DOHH2 (cell line): Measurements from ENCODE around the gene PARP15.
"Not testable (repeated sequence)": the region's sequence is repeated elsewhere in the genome, so short reads cannot be mapped to it uniquely, and the experiment has no call there.

Experiments
- H3F3A ChIP-seq: fragments of 200-600 bp; sonication (generic), shearing (Covaris generic); 2 replicates; pipeline ENCODE4 v1.6.0; 2016; ENCODE audit warnings: antibody characterized with exemption, mild to moderate bottlenecking; ENCODE audit not compliant: control insufficient read depth, insufficient read depth
- H3K27ac ChIP-seq: fragments of 200-600 bp; sonication (generic); 2 replicates; pipeline ENCODE4 v1.5.1; 2014; ENCODE audit warnings: low read depth, mild to moderate bottlenecking, low read length, moderate library complexity
- H3K27me3 ChIP-seq: fragments of 200-600 bp; sonication (generic); 2 replicates; pipeline ENCODE4 v1.6.1; 2014; ENCODE audit warnings: mild to moderate bottlenecking, low read length, mixed read lengths; ENCODE audit not compliant: control insufficient read depth
- H3K36me3 ChIP-seq: fragments of 200-600 bp; sonication (generic); 2 replicates; pipeline ENCODE4 v1.6.1; 2014; ENCODE audit warnings: mild to moderate bottlenecking, low read length, moderate library complexity, mixed read lengths; ENCODE audit not compliant: control insufficient read depth
- H3K4me1 ChIP-seq: fragments of 200-600 bp; sonication (generic); 2 replicates; pipeline ENCODE4 v1.6.1; 2014; ENCODE audit warnings: mild to moderate bottlenecking, low read length, mixed read lengths; ENCODE audit not compliant: control insufficient read depth
- H3K4me2 ChIP-seq: fragments of 200-600 bp; sonication (generic); 2 replicates; pipeline ENCODE4 v1.6.0; 2014; ENCODE audit warnings: mild to moderate bottlenecking, low read length, moderate library complexity
- H3K4me3 ChIP-seq: fragments of 200-600 bp; sonication (generic); 2 replicates; pipeline ENCODE4 v1.5.1; 2014; ENCODE audit warnings: mild to moderate bottlenecking, low read length, mixed read lengths
- H3K79me2 ChIP-seq: fragments of 200-600 bp; sonication (generic); 2 replicates; pipeline ENCODE4 v1.6.1; 2014; ENCODE audit warnings: mild to moderate bottlenecking, low read length, mixed read lengths; ENCODE audit not compliant: control insufficient read depth
- H3K9me2 ChIP-seq: fragments of 200-600 bp; sonication (generic); replicated peaks from 2 replicates; pipeline ENCODE4 v1.6.1; 2014; ENCODE audit warnings: mild to moderate bottlenecking, low read length, mixed read lengths; ENCODE audit not compliant: control insufficient read depth
- H3K9me3 ChIP-seq: fragments of 200-600 bp; sonication (generic); 2 replicates; pipeline ENCODE4 v1.6.1; 2014; ENCODE audit warnings: antibody characterized with exemption, low read length, mixed read lengths; ENCODE audit not compliant: control insufficient read depth, insufficient read depth
- H4K20me1 ChIP-seq: fragments of 200-600 bp; sonication (generic); 2 replicates; pipeline ENCODE4 v1.6.0; 2014; ENCODE audit warnings: low read depth, mild to moderate bottlenecking, antibody characterized with exemption, low read length, moderate library complexity; ENCODE audit not compliant: control insufficient read depth, insufficient read depth
- CTCF ChIP-seq: fragments of 200-600 bp; sonication (generic); IDR thresholded peaks from one replicate; pipeline ENCODE4 v1.5.1; 2014; ENCODE audit warnings: antibody characterized with exemption, mild to moderate bottlenecking, low read depth, low read length; ENCODE audit not compliant: poor library complexity, severe bottlenecking
- EZH2phosphoT487 ChIP-seq: fragments of 200-600 bp; sonication (generic); IDR thresholded peaks from 2 replicates; pipeline ENCODE4 v1.6.1; 2017; ENCODE audit warnings: borderline replicate concordance, mild to moderate bottlenecking, antibody characterized with exemption, low read length, moderate library complexity, mixed read lengths

Gene PARP15

GRCh38 chr3:122681974-122682409 is 104.5 kb downstream of the PARP15 start:
- no peak overlapping the region for H3K27ac ChIP-seq

GRCh38 chr3:122682778-122683411 is 105.4 kb downstream of the PARP15 start:
- not testable (repeated sequence) for H3K79me2 ChIP-seq, H3K9me3 ChIP-seq, H3F3A ChIP-seq, H3K36me3 ChIP-seq, H4K20me1 ChIP-seq, H3K27ac ChIP-seq, H3K9me2 ChIP-seq
- H3K27me3 ChIP-seq: peaks cover 14% of the 10 kb centered on the region
- H3K4me2 ChIP-seq: peak overlapping the region; percentile 37
- peaks cover 52% of the 10 kb centered on the region for H3K4me1 ChIP-seq
- peak overlapping the region; percentile 30 for H3K4me3 ChIP-seq

More at GRCh38 chr3:122681974-122682409, 104.5 kb downstream of the PARP15 start:
- Histone ChIP-seq H3K79me2 (no peaks in the 10 kb centered on the region), H3K27me3 (peaks cover 14% of the 10 kb centered on the region), H3K36me3 (no peaks in the 10 kb centered on the region), H4K20me1 (no peaks in the 10 kb centered on the region), H3K9me2 (no peaks in the 10 kb centered on the region), H3K4me2 (peak overlapping the region; percentile 93), H3K4me1 (peaks cover 52% of the 10 kb centered on the region), H3K9me3 (no peaks in the 10 kb centered on the region), H3K4me3 (peak overlapping the region; percentile 80), H3F3A (no peaks in the 10 kb centered on the region; the same call in none of the 2 replicates)
- TF ChIP-seq EZH2phosphoT487: no peak
- TF ChIP-seq CTCF: no peak

- no peaks in the 10 kb centered on the region for H3K27me3 ChIP-seq
- peaks cover 26% of the 10 kb centered on the region for H3K4me1 ChIP-seq
- no peaks in the 10 kb centered on the region for H4K20me1 ChIP-seq
- no peak overlapping the region for H3K4me3 ChIP-seq
- H3F3A ChIP-seq: no peaks in the 10 kb centered on the region; the same call in none of the 2 replicates
- H3K9me3 ChIP-seq: no peaks in the 10 kb centered on the region
- H3K4me2 ChIP-seq: peak overlapping the region; percentile 38
- H3K9me2 ChIP-seq: no peaks in the 10 kb centered on the region
- H3K79me2 ChIP-seq: no peaks in the 10 kb centered on the region
- H3K27ac ChIP-seq: no peak overlapping the region
- no peaks in the 10 kb centered on the region for H3K36me3 ChIP-seq
- TF ChIP-seq EZH2phosphoT487 (no peak), CTCF (no peak)
These were observed 109.8 kb downstream of the PARP15 start for GRCh38 chr3:122687298-122687697.
